IPS-NIHi7 (cell line): Measurements from ENCODE around the gene SEMA3G.
A peak's percentile ranks its signal among the peaks of the same experiment; 100 is the strongest.

Experiments
- DNase-seq: peaks from one replicate; pipeline ENCODE4 v3.0.0; 2012; ENCODE audit warnings: mixed read lengths; ENCODE audit errors: extremely low spot score

The SEMA3G gene

GRCh38 chr3:52439426-52440248 lies 5.3 kb downstream of the SEMA3G start:
- DNase-seq, result no peak

GRCh38 chr3:52438579-52439425 lies 6.1 kb downstream of the SEMA3G start:
- no peak for DNase-seq

- DNase-seq, result no peak
Observed at GRCh38 chr3:52438104-52438376, 6.9 kb downstream of the SEMA3G start.

GRCh38 chr3:52437326-52438103 lies 7.4 kb downstream of the SEMA3G start:
- DNase-seq, result no peak

- DNase-seq, result no peak
Observed at GRCh38 chr3:52436500-52437149, 8.3 kb downstream of the SEMA3G start.

- DNase-seq, result no peak
Observed at GRCh38 chr3:52435246-52436101, 9.4 kb downstream of the SEMA3G start.

- DNase-seq, result no peak
Observed at GRCh38 chr3:52434491-52435115, 10.3 kb downstream of the SEMA3G start.

- no peak for DNase-seq
Observed at GRCh38 chr3:52433996-52434479, 10.9 kb downstream of the SEMA3G start.

GRCh38 chr3:52433328-52433995 lies 11.4 kb downstream of the SEMA3G start:
- DNase-seq, result no peak

- DNase-seq, result no peak
Observed at GRCh38 chr3:52432691-52433141, 12.2 kb downstream of the SEMA3G start.

- no peak for DNase-seq
Observed at GRCh38 chr3:52432225-52432624, 12.7 kb downstream of the SEMA3G start.

- no peak for DNase-seq
Observed at GRCh38 chr3:52431459-52432223, 13.3 kb downstream of the SEMA3G start.

- no peak for DNase-seq
Observed at GRCh38 chr3:52430416-52430810, 14.5 kb downstream of the SEMA3G start.

GRCh38 chr3:52429779-52430415 lies 15.0 kb downstream of the SEMA3G start:
- no peak for DNase-seq

GRCh38 chr3:52429031-52429430 lies 15.9 kb downstream of the SEMA3G start:
- no peak for DNase-seq

GRCh38 chr3:52428151-52429005 lies 16.5 kb downstream of the SEMA3G start:
- DNase-seq, result peak; percentile 68

GRCh38 chr3:52423173-52423572 lies 21.7 kb downstream of the SEMA3G start:
- no peak for DNase-seq
